ENCODE data around the gene PTPRG. TPM values are rescaled to one million over a fixed set of nuclear protein-coding genes. Genes with fewer than 3 reads are reported as not detected.

Gene PTPRG
- total RNA-seq, 2 experiments from 2014 or later, result not detected

DNA sequence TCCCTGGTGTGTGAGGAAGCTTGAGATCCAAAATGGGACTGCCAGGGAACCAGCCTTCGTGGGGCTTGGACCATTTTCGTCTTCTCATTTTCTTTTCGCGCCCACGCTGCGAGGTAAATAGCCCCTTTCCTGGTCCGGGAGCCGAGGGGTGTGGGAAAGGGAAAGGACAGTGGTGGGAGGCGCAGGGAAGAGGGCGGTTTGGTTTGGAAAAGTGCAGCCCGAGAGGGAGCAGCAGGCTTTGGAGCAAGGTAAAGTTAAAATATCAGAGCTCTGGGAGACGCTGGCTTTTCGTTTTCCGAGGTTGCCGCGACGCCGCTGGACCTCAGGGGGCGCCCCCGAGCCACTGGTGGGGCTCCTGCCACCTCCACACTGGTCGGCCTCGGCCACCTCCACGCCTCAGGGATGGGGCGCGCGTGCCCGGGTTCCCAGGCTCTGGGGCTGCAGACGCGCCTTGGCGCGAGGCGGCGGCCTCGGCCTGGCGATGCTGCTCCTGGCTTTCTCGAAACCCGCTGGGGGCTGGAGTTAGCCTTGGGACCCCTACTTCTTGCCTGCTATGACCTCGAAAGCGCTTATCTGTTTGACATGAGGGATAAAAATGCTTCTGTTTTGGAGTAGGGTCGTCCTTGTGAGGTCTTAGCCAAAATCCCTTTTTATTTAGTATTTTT is 3.2 kb downstream of the PTPRG start:
- peaks cover 50% of the 10 kb centered on the region for H3K27me3 Mint-ChIP-seq (ENCODE audit: low read depth)
- H3K36me3 Mint-ChIP-seq (ENCODE audit: low read depth), result no peaks in the 10 kb centered on the region
- ChIA-PET CTCF (interaction anchor here (1.0 kb wide), 1 partner anchor 35 kb away, joined by 3 read pairs; no protein-coding TSS in a partner anchor), POLR2A (no interaction called here)
- no peak overlapping the region for H3K27ac Mint-ChIP-seq
- no peaks in the 10 kb centered on the region for H3K9me3 Mint-ChIP-seq (ENCODE audit: insufficient read depth)
- ATAC-seq (no peak), DNase-seq (no peak)
- H3K4me3 Mint-ChIP-seq, result no peak overlapping the region
- H3K4me1 Mint-ChIP-seq (ENCODE audit: low read depth), result peaks cover 21% of the 10 kb centered on the region

DNA sequence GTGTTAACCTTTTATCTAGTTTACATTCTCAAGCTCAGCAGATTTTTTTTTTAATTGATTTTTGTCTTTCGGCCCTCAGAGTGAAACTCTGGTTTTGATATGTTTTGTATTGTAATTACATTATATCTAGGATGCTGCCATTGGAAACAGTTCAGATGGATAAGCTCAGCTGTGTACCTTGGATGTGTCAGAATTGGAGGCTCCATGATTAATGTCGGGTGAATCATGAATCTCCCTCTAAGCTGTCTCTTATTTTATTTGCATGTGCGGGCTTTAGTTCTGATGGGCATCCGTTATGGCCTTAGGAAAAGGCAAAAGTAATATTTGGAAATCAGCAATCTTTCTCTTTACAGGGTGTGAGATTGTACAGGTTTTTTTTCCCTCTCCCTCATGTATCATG is 4.2 kb downstream of the PTPRG start:
- H3K27me3 Mint-ChIP-seq (ENCODE audit: low read depth), result peaks cover 46% of the 10 kb centered on the region
- DNase-seq (no peak), ATAC-seq (no peak)
- H3K36me3 Mint-ChIP-seq (ENCODE audit: low read depth), result no peaks in the 10 kb centered on the region
- no peak overlapping the region for H3K4me3 Mint-ChIP-seq
- H3K4me1 Mint-ChIP-seq (ENCODE audit: low read depth), result peaks cover 15% of the 10 kb centered on the region
- no peaks in the 10 kb centered on the region for H3K9me3 Mint-ChIP-seq (ENCODE audit: insufficient read depth)
- POLR2A ChIA-PET, result no interaction called here
- H3K27ac Mint-ChIP-seq, result no peak overlapping the region
- CTCF ChIA-PET, result no interaction called here

GRCh38 chr3:61568127-61568526 is 6.8 kb downstream of the PTPRG start:
- Mint-ChIP-seq H3K36me3 (ENCODE audit: low read depth) (no peaks in the 10 kb centered on the region), H3K27me3 (ENCODE audit: low read depth) (peaks cover 34% of the 10 kb centered on the region), H3K27ac (no peak overlapping the region), H3K4me1 (ENCODE audit: low read depth) (peaks cover 5% of the 10 kb centered on the region), H3K9me3 (ENCODE audit: insufficient read depth) (no peaks in the 10 kb centered on the region), H3K4me3 (no peak overlapping the region)
- CTCF ChIA-PET, result interaction anchor here (0.7 kb wide), 1 partner anchor 9 kb away, joined by 3 read pairs; no protein-coding TSS in a partner anchor
- DNase-seq (no peak), ATAC-seq (no peak)
- POLR2A ChIA-PET, result no interaction called here

DNA sequence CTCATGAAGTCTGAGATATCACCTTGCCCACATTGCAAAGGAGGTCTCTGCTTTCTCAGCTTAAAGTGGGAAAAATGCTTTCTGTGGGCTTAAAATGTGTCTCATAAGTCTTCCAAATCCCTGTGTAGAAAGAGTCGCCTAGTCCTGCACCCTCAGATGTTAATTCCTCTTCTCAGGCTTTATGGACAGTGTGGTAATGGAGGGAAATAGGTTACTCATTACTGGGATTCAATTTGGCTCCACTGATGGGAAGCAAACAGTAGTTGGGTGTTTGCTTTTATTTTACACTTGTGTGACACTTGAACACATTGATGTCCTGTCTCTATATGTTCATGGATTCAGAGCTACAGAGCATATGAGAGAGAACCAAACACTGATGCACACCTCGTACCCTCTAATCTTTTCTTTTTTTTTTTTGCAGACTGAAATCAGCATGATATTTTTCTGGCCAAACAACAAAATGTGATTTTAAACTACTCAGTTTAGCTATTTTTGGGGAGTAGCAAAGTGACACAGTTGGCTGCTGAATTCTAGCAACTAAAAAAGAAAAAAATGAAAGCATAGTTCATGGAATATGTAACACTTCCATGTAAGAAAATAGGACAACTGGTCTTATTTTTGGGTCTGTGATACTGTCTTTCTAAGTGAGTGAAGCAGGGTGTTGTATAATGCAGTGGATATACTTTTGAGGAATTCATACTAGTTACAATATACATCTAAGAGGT is 8.6 kb downstream of the PTPRG start:
- DNase-seq (no peak), ATAC-seq (no peak)
- no peak overlapping the region for H3K4me3 Mint-ChIP-seq
- no peaks in the 10 kb centered on the region for H3K4me1 Mint-ChIP-seq (ENCODE audit: low read depth)
- ChIA-PET POLR2A (no interaction called here), CTCF (no interaction called here)
- H3K27ac Mint-ChIP-seq, result no peak overlapping the region
- H3K9me3 Mint-ChIP-seq (ENCODE audit: insufficient read depth), result no peaks in the 10 kb centered on the region
- peaks cover 18% of the 10 kb centered on the region for H3K27me3 Mint-ChIP-seq (ENCODE audit: low read depth)
- H3K36me3 Mint-ChIP-seq (ENCODE audit: low read depth), result no peaks in the 10 kb centered on the region

- CTCF ChIA-PET, result no interaction called here
- no peaks in the 10 kb centered on the region for H3K9me3 Mint-ChIP-seq (ENCODE audit: insufficient read depth)
- DNase-seq (no peak), ATAC-seq (no peak)
- H3K4me3 Mint-ChIP-seq, result no peak overlapping the region
- POLR2A ChIA-PET, result no interaction called here
- H3K36me3 Mint-ChIP-seq (ENCODE audit: low read depth), result no peaks in the 10 kb centered on the region
- no peaks in the 10 kb centered on the region for H3K4me1 Mint-ChIP-seq (ENCODE audit: low read depth)
- peaks cover 11% of the 10 kb centered on the region for H3K27me3 Mint-ChIP-seq (ENCODE audit: low read depth)
- no peak overlapping the region for H3K27ac Mint-ChIP-seq
Observed at GRCh38 chr3:61570813-61571212, 9.4 kb downstream of the PTPRG start.

GRCh38 chr3:61571516-61572336 is 10.4 kb downstream of the PTPRG start:
- no peaks in the 10 kb centered on the region for H3K9me3 Mint-ChIP-seq (ENCODE audit: insufficient read depth)
- CTCF ChIA-PET, result no interaction called here
- DNase-seq (no peak), ATAC-seq (no peak)
- no peaks in the 10 kb centered on the region for H3K4me1 Mint-ChIP-seq (ENCODE audit: low read depth)
- H3K27me3 Mint-ChIP-seq (ENCODE audit: low read depth), result peaks cover 8% of the 10 kb centered on the region
- POLR2A ChIA-PET, result no interaction called here
- no peak overlapping the region for H3K4me3 Mint-ChIP-seq
- H3K27ac Mint-ChIP-seq, result no peak overlapping the region
- H3K36me3 Mint-ChIP-seq (ENCODE audit: low read depth), result no peaks in the 10 kb centered on the region

DNA sequence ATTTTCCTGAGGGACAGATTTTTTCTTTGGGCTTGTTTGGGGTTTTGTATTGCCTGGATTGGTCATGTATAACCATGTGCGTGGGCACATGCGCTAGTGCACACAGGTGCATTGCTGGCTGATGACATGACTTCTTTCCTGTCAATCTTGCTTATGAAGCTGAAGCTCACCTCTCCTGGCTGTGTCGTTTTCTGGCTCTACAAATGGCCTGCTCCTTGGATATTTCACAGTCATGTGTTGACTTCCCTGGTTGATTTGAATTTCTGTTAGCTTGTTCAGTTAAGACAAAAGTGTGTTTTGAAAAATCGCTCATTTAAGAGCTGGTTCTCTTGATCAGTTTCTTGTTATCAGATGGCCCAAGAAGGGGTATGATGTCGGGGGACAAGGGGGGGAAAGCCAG is 11.5 kb downstream of the PTPRG start:
- H3K4me3 Mint-ChIP-seq, result no peak overlapping the region
- DNase-seq, result no peak
- ChIA-PET POLR2A (no interaction called here), CTCF (no interaction called here)
- no peak for ATAC-seq
- no peaks in the 10 kb centered on the region for H3K9me3 Mint-ChIP-seq (ENCODE audit: insufficient read depth)
- H3K4me1 Mint-ChIP-seq (ENCODE audit: low read depth), result no peaks in the 10 kb centered on the region
- no peaks in the 10 kb centered on the region for H3K36me3 Mint-ChIP-seq (ENCODE audit: low read depth)
- H3K27me3 Mint-ChIP-seq (ENCODE audit: low read depth), result peaks cover 8% of the 10 kb centered on the region
- no peak overlapping the region for H3K27ac Mint-ChIP-seq

GRCh38 chr3:61573441-61573840 is 12.1 kb downstream of the PTPRG start:
- no peak for ATAC-seq
- Mint-ChIP-seq H3K27me3 (ENCODE audit: low read depth) (peaks cover 8% of the 10 kb centered on the region), H3K4me3 (no peak overlapping the region), H3K4me1 (ENCODE audit: low read depth) (no peaks in the 10 kb centered on the region), H3K36me3 (ENCODE audit: low read depth) (no peaks in the 10 kb centered on the region), H3K27ac (no peak overlapping the region), H3K9me3 (ENCODE audit: insufficient read depth) (no peaks in the 10 kb centered on the region)
- DNase-seq, result no peak
- ChIA-PET CTCF (no interaction called here), POLR2A (no interaction called here)

DNA sequence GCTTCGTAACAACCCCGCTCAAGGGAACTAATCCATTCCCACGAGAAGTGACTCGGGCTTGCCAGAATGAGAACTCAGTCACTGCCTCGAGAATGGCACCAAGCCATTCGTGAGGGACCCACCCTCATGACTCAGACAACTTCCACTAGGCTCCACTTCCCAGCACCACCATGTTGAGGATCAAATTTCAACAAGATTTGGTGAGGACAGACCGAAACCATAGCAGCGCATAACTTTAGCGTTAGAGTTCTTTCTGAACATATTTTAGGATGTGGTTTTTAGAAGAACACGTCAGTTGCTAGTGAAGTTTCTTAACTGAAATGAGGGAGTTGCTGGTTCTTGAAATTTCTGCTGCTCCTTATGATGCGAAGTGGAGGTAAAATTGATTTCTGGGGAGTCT is 13.5 kb downstream of the PTPRG start:
- no peaks in the 10 kb centered on the region for H3K36me3 Mint-ChIP-seq (ENCODE audit: low read depth)
- ChIA-PET POLR2A (no interaction called here), CTCF (no interaction called here)
- H3K27ac Mint-ChIP-seq, result no peak overlapping the region
- DNase-seq (no peak), ATAC-seq (no peak)
- no peaks in the 10 kb centered on the region for H3K4me1 Mint-ChIP-seq (ENCODE audit: low read depth)
- H3K27me3 Mint-ChIP-seq (ENCODE audit: low read depth), result peaks cover 7% of the 10 kb centered on the region
- H3K4me3 Mint-ChIP-seq, result no peak overlapping the region
- no peaks in the 10 kb centered on the region for H3K9me3 Mint-ChIP-seq (ENCODE audit: insufficient read depth)

GRCh38 chr3:61575893-61576292 is 14.5 kb downstream of the PTPRG start:
- Mint-ChIP-seq H3K4me3 (no peak overlapping the region), H3K27ac (no peak overlapping the region), H3K4me1 (ENCODE audit: low read depth) (no peaks in the 10 kb centered on the region), H3K36me3 (ENCODE audit: low read depth) (no peaks in the 10 kb centered on the region), H3K9me3 (ENCODE audit: insufficient read depth) (no peaks in the 10 kb centered on the region), H3K27me3 (ENCODE audit: low read depth) (peaks cover 4% of the 10 kb centered on the region)
- POLR2A ChIA-PET, result no interaction called here
- CTCF ChIA-PET, result no interaction called here
- ATAC-seq (no peak), DNase-seq (no peak)

DNA sequence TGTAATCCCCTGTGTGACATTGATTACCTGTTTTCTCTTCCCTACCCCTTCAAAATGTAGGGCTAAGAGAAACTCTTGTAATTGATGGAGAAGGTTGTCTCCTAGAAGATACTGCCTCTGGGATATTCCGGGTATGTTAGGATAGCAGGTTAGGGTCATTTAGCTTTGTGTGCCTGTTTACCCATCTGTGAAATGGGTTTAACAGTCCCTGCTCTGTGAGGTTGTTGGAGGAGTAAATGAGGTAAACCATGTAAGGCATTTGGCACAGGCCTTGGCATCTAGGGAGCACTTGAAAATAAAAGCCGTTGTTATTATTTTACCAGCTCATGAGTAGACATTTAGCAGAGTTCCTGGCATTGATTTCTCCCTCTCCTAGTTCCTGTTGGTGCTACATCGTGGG is 16.4 kb downstream of the PTPRG start:
- Mint-ChIP-seq H3K4me3 (no peak overlapping the region), H3K36me3 (ENCODE audit: low read depth) (no peaks in the 10 kb centered on the region), H3K9me3 (ENCODE audit: insufficient read depth) (no peaks in the 10 kb centered on the region), H3K27me3 (ENCODE audit: low read depth) (peaks cover 4% of the 10 kb centered on the region), H3K4me1 (ENCODE audit: low read depth) (no peaks in the 10 kb centered on the region), H3K27ac (no peak overlapping the region)
- ATAC-seq (no peak), DNase-seq (no peak)
- ChIA-PET POLR2A (no interaction called here), CTCF (no interaction called here)

DNA sequence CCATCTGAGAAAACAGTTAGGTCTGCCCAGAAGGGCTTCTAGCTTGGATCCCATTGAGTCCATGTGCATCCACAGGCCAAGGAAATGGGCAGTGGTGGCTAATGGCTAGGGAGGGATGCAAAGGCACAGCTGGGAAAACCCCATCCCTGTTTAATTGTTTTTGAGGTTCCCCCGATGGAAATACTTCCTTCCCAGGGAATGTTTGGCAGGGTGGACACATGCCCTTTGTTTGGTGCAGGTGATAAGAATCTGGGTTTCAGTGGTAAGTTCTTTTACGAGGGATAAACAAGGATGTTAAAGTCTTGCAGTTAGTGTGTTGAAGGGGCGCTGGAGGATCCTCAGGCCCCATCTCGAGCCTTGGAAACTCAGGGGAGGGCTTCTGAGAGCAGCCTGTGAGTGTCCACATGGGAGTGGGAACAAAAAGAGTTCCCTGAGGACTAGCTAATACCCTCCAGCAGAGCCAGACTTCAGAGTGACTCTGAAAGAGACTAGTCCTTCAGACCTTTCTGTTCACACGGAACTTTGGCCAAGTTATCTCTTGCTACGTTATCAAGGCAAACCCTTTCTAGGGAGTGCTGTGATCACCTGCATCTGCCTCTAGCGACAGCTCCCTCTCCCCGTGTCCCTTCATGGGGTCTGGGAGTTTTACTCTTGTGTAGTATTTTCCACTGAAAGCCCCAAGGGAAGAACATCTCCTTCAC is 17.4 kb downstream of the PTPRG start:
- H3K27me3 Mint-ChIP-seq (ENCODE audit: low read depth), result peaks cover 4% of the 10 kb centered on the region
- POLR2A ChIA-PET, result no interaction called here
- no peak overlapping the region for H3K27ac Mint-ChIP-seq
- ATAC-seq (no peak), DNase-seq (no peak)
- no peaks in the 10 kb centered on the region for H3K4me1 Mint-ChIP-seq (ENCODE audit: low read depth)
- CTCF ChIA-PET, result no interaction called here
- H3K36me3 Mint-ChIP-seq (ENCODE audit: low read depth), result no peaks in the 10 kb centered on the region
- no peaks in the 10 kb centered on the region for H3K9me3 Mint-ChIP-seq (ENCODE audit: insufficient read depth)
- H3K4me3 Mint-ChIP-seq, result no peak overlapping the region

Data from activated CD8-positive, alpha-beta T cell treated with anti-CD3 and anti-CD28 coated beads, Interleukin-2, amount 10 ng/mL, durations not matched to agents 7 days and 5 days (primary cell).